ENCODE results near the gene KRTAP4-7. TPM values are rescaled to one million over a fixed set of nuclear protein-coding genes. Genes with fewer than 3 reads are reported as not detected.
"Not testable (repeated sequence)": the region's sequence is repeated elsewhere in the genome, so short reads cannot be mapped to it uniquely, and the experiment has no call there.

Gene KRTAP4-7
- total RNA-seq, 2 donors from 2014 or later = not detected

GRCh38 chr17:41103896-41104295, 19.9 kb downstream of the KRTAP4-7 start:
- ATAC-seq = no peak

GRCh38 chr17:41104386-41105038, 20.6 kb downstream of the KRTAP4-7 start:
- H3K27me3 ChIP-seq; H3K36me3 ChIP-seq (replicated peaks in 1 of 2; ENCODE audit: insufficient read depth in 1 of 2, low read depth in 2 of 2); H3K27ac ChIP-seq; ATAC-seq; H3K4me1 ChIP-seq; DNase-seq; intact Hi-C loops (cut with DNase I); H3K9me3 ChIP-seq; H3K4me3 ChIP-seq: not testable (repeated sequence)
- 47 to 52% methylated on average over 2 of the region's 2 CpGs for WGBS, 2 donors

More at GRCh38 chr17:41103896-41104295, 19.9 kb downstream of the KRTAP4-7 start:
- 86 to 88% methylated on average over 1 of the region's 1 CpG for WGBS, 2 donors
- Histone ChIP-seq H3K36me3 (replicated peaks in 1 of 2; ENCODE audit: insufficient read depth in 1 of 2, low read depth in 2 of 2) (no peaks in the 10 kb centered on the region), H3K4me1 (no peaks in the 10 kb centered on the region), H3K27me3 (no peaks in the 10 kb centered on the region), H3K4me3 (no peak overlapping the region), H3K9me3 (no peaks in the 10 kb centered on the region), H3K27ac (no peak overlapping the region)
- intact Hi-C loops (cut with DNase I) = no loop called here
- no peak for DNase-seq
- TF ChIP-seq POLR2A (IDR thresholded peaks at IDR 0.05) = no peak
- TF ChIP-seq CTCF (IDR thresholded peaks at IDR 0.05) = no peak

- H3K36me3 ChIP-seq (replicated peaks in 1 of 2; ENCODE audit: insufficient read depth in 1 of 2, low read depth in 2 of 2); H3K4me1 ChIP-seq; H3K27ac ChIP-seq; H3K9me3 ChIP-seq; ATAC-seq; DNase-seq; H3K4me3 ChIP-seq; H3K27me3 ChIP-seq; intact Hi-C loops (cut with DNase I): not testable (repeated sequence)
- 48 to 68% methylated on average over 5 to 7 of the region's 10 CpGs for WGBS, 2 donors
These were observed 21.4 kb downstream of the KRTAP4-7 start, which contains the start of gene KRTAP4-9 for GRCh38 chr17:41105347-41105746. Gene KRTAP4-9 (plus strand): TSS chr17:41105389. CDS start chr17:41105389, 0 bp downstream.

GRCh38 chr17:41107941-41108450, 24.0 kb downstream of the KRTAP4-7 start:
- Histone ChIP-seq H3K27me3 (no peaks in the 10 kb centered on the region), H3K4me1 (no peaks in the 10 kb centered on the region), H3K9me3 (no peaks in the 10 kb centered on the region), H3K4me3 (no peak overlapping the region), H3K36me3 (replicated peaks in 1 of 2; ENCODE audit: insufficient read depth in 1 of 2, low read depth in 2 of 2) (no peaks in the 10 kb centered on the region), H3K27ac (no peak overlapping the region)
- WGBS, 2 donors = 21 to 36% methylated on average over 1 of the region's 1 CpG
- ATAC-seq = no peak
- intact Hi-C loops (cut with DNase I) = no loop called here
- TF ChIP-seq CTCF (IDR thresholded peaks at IDR 0.05) = no peak
- no peak for DNase-seq

- H3K36me3 ChIP-seq (replicated peaks in 1 of 2; ENCODE audit: insufficient read depth in 1 of 2, low read depth in 2 of 2); DNase-seq; intact Hi-C loops (cut with DNase I); ATAC-seq; H3K4me1 ChIP-seq; H3K9me3 ChIP-seq; H3K4me3 ChIP-seq; H3K27me3 ChIP-seq; H3K27ac ChIP-seq: not testable (repeated sequence)
- WGBS, 2 donors = 0 to 44% methylated on average over 1 of the region's 1 CpG
These were observed 24.9 kb downstream of the KRTAP4-7 start for GRCh38 chr17:41108728-41109386.

- Histone ChIP-seq H3K27ac (no peak overlapping the region), H3K4me3 (no peak overlapping the region), H3K27me3 (no peaks in the 10 kb centered on the region), H3K36me3 (replicated peaks in 1 of 2; ENCODE audit: insufficient read depth in 1 of 2, low read depth in 2 of 2) (no peaks in the 10 kb centered on the region), H3K9me3 (no peaks in the 10 kb centered on the region), H3K4me1 (no peaks in the 10 kb centered on the region)
- intact Hi-C loops (cut with DNase I) = no loop called here
- ATAC-seq (no peak), DNase-seq (no peak)
- WGBS, 2 donors = 64 to 66% methylated on average over 2 of the region's 2 CpGs
- no peak for TF ChIP-seq POLR2A (IDR thresholded peaks at IDR 0.05)
- no peak for TF ChIP-seq CTCF (IDR thresholded peaks at IDR 0.05)
These were observed 27.4 kb downstream of the KRTAP4-7 start for GRCh38 chr17:41111151-41111885.
